Hepatocyte (in vitro differentiated cells): ENCODE data around the gene USP17L25. TPM values are rescaled to one million over a fixed set of nuclear protein-coding genes. Genes with fewer than 3 reads are reported as not detected.
"Not testable (repeated sequence)": the region's sequence is repeated elsewhere in the genome, so short reads cannot be mapped to it uniquely, and the experiment has no call there.

Source experiments
- DNase-seq: peaks from one replicate; pipeline ENCODE4 v3.0.0-alpha.2; 2016; ENCODE audit warnings: low spot score
- H2AFZ ChIP-seq: fragments of 200-600 bp; sonication (generic); 2 replicates; pipeline ENCODE4 v1.6.0; 2016; ENCODE audit warnings: antibody characterized with exemption, mild to moderate bottlenecking
- H3K27ac ChIP-seq: fragments of 200-600 bp; sonication (generic); 2 replicates; pipeline ENCODE4 v1.5.1; 2016; ENCODE audit warnings: mild to moderate bottlenecking
- H3K27me3 ChIP-seq: fragments of 200-600 bp; sonication (generic); 2 replicates; pipeline ENCODE4 v1.6.1; 2016
- H3K36me3 ChIP-seq: fragments of 200-600 bp; sonication (generic); replicated peaks from 2 replicates; pipeline ENCODE4 v1.5.1; 2016; ENCODE audit warnings: low read depth; ENCODE audit not compliant: insufficient read depth
- H3K4me1 ChIP-seq: fragments of 200-600 bp; sonication (generic); 2 replicates; pipeline ENCODE4 v1.5.1; 2016; ENCODE audit warnings: mild to moderate bottlenecking, moderate library complexity; ENCODE audit not compliant: insufficient read depth
- H3K4me2 ChIP-seq: fragments of 200-600 bp; sonication (generic); 2 replicates; pipeline ENCODE4 v1.6.0; 2016
- H3K4me3 ChIP-seq: fragments of 200-600 bp; sonication (generic); 2 replicates; pipeline ENCODE4 v1.5.1; 2016; ENCODE audit warnings: mild to moderate bottlenecking
- H3K79me2 ChIP-seq: fragments of 200-600 bp; sonication (generic); 2 replicates; pipeline ENCODE4 v1.6.0; 2017; ENCODE audit warnings: mild to moderate bottlenecking
- H3K9me2 ChIP-seq: fragments of 200-600 bp; sonication (generic); replicated peaks from 2 replicates; pipeline ENCODE4 v1.6.0; 2017; ENCODE audit warnings: mild to moderate bottlenecking; ENCODE audit not compliant: insufficient read depth
- H3K9me3 ChIP-seq: fragments of 200-600 bp; sonication (generic); 2 replicates; pipeline ENCODE4 v1.5.1; 2016; ENCODE audit warnings: low read depth, mild to moderate bottlenecking
- H4K20me1 ChIP-seq: fragments of 200-600 bp; sonication (generic); 2 replicates; pipeline ENCODE4 v1.6.0; 2016; ENCODE audit warnings: mild to moderate bottlenecking; ENCODE audit not compliant: insufficient read depth, poor library complexity, severe bottlenecking
- WGBS: methylation state at CpG from one replicate; pipeline ENCODE4 v1.1.6; 2016; ENCODE audit warnings: low lambda C conversion rate; ENCODE audit errors: missing lambda C conversion rate; 5-methylcytosine and 5-hydroxymethylcytosine counted together
- polyA plus RNA-seq: library from polyadenylated mRNA; unstranded; fragments of >200 nt; fragmentation: Nextera tagmentation; extraction: Ambion mirVana; gene quantifications from 2 replicates; pipeline ENCODE4 v1.2.1, GENCODE V29; 2016
- total RNA-seq: library from RNA; depleted of rRNA; stranded (reverse); fragments of >200 nt; gene quantifications from 2 replicates; pipeline ENCODE4 v1.2.3, GENCODE V29; 2014

The USP17L25 gene, protein sequence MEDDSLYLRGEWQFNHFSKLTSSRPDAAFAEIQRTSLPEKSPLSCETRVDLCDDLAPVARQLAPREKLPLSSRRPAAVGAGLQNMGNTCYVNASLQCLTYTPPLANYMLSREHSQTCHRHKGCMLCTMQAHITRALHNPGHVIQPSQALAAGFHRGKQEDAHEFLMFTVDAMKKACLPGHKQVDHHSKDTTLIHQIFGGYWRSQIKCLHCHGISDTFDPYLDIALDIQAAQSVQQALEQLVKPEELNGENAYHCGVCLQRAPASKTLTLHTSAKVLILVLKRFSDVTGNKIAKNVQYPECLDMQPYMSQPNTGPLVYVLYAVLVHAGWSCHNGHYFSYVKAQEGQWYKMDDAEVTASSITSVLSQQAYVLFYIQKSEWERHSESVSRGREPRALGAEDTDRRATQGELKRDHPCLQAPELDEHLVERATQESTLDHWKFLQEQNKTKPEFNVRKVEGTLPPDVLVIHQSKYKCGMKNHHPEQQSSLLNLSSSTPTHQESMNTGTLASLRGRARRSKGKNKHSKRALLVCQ
- total RNA-seq (not detected in 2 replicates), polyA plus RNA-seq (not detected in 2 replicates)

DNA sequence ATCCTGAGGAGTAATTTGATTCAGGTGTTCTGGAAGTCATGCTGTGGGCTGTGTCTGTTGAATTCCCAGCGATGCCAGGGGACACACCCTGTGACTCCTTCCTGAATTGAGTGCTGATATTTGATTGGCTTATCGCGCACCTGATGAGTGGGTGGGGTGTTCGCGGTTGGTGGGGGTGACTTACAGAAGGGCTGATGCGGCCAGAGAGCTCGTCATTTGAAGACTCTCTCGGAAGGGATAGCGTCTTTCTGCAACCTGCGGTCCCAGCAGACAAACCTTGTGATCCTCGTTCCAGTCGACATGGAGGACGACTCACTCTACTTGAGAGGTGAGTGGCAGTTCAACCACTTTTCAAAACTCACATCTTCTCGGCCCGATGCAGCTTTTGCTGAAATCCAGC, at the start of gene USP17L25:
USP17L25 (plus strand) TSS at position 301 of the 400 bp plus-strand sequence; CDS start at position 301, 0 bp downstream.
- no CpG with 5 or more reads among the region's 15 CpGs for WGBS

GRCh38 chr4:9324191-9324590, 5.5 kb upstream of the USP17L25 start:
- H3K9me2 ChIP-seq, H3K27ac ChIP-seq, H4K20me1 ChIP-seq, DNase-seq, H2AFZ ChIP-seq, H3K4me2 ChIP-seq, H3K79me2 ChIP-seq, H3K9me3 ChIP-seq, H3K4me3 ChIP-seq, H3K4me1 ChIP-seq, H3K27me3 ChIP-seq, H3K36me3 ChIP-seq: not testable (repeated sequence)
- 78% methylated on average over 4 of the region's 13 CpGs for WGBS

More for the DNA sequence above, at the start of gene USP17L25:
- not testable (repeated sequence) for H3K9me3 ChIP-seq, H3K27me3 ChIP-seq, H3K79me2 ChIP-seq, DNase-seq, H3K4me2 ChIP-seq, H2AFZ ChIP-seq, H3K4me1 ChIP-seq, H3K36me3 ChIP-seq, H4K20me1 ChIP-seq, H3K27ac ChIP-seq, H3K4me3 ChIP-seq, H3K9me2 ChIP-seq

- H3K27me3 ChIP-seq, H3K79me2 ChIP-seq, DNase-seq, H4K20me1 ChIP-seq, H3K4me1 ChIP-seq, H3K27ac ChIP-seq, H3K4me3 ChIP-seq, H3K9me2 ChIP-seq, H2AFZ ChIP-seq, H3K9me3 ChIP-seq, H3K4me2 ChIP-seq, H3K36me3 ChIP-seq: not testable (repeated sequence)
- no CpG with 5 or more reads among the region's 15 CpGs for WGBS
Observed at GRCh38 chr4:9324865-9325264, 4.8 kb upstream of the USP17L25 start, which contains the start of gene USP17L24. USP17L24 (plus strand) TSS chr4:9325165; CDS start chr4:9325165, 0 bp downstream.

GRCh38 chr4:9334358-9334757, 4.6 kb downstream of the USP17L25 start, which contains the start of gene USP17L26:
USP17L26 (plus strand) TSS chr4:9334658; CDS start chr4:9334658, 0 bp downstream.
- H3K27ac ChIP-seq, H3K79me2 ChIP-seq, H3K4me2 ChIP-seq, H3K27me3 ChIP-seq, DNase-seq, H3K4me3 ChIP-seq, H4K20me1 ChIP-seq, H3K9me3 ChIP-seq, H3K36me3 ChIP-seq, H3K9me2 ChIP-seq, H3K4me1 ChIP-seq, H2AFZ ChIP-seq: not testable (repeated sequence)
- no CpG with 5 or more reads among the region's 15 CpGs for WGBS

GRCh38 chr4:9339103-9339502, 9.4 kb downstream of the USP17L25 start, which contains the start of gene USP17L5:
USP17L5 (plus strand) TSS chr4:9339403; CDS start chr4:9339403, 0 bp downstream.
- H3K9me3 ChIP-seq, H4K20me1 ChIP-seq, H3K36me3 ChIP-seq, H2AFZ ChIP-seq, H3K27me3 ChIP-seq, H3K4me1 ChIP-seq, H3K4me3 ChIP-seq, H3K4me2 ChIP-seq, DNase-seq, H3K79me2 ChIP-seq, H3K9me2 ChIP-seq, H3K27ac ChIP-seq: not testable (repeated sequence)
- WGBS, result no CpG with 5 or more reads among the region's 15 CpGs

GRCh38 chr4:9343848-9344247, 14.1 kb downstream of the USP17L25 start, which contains the start of gene USP17L27:
USP17L27 (plus strand) TSS chr4:9344148; CDS start chr4:9344148, 0 bp downstream.
- no CpG with 5 or more reads among the region's 15 CpGs for WGBS
- not testable (repeated sequence) for H4K20me1 ChIP-seq

DNA sequence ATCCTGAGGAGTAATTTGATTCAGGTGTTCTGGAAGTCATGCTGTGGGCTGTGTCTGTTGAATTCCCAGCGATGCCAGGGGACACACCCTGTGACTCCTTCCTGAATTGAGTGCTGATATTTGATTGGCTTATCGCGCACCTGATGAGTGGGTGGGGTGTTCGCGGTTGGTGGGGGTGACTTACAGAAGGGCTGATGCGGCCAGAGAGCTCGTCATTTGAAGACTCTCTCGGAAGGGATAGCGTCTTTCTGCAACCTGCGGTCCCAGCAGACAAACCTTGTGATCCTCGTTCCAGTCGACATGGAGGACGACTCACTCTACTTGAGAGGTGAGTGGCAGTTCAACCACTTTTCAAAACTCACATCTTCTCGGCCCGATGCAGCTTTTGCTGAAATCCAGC, 18.9 kb downstream of the USP17L25 start, which contains the start of gene USP17L28:
USP17L28 (plus strand) TSS at position 301 of the 400 bp plus-strand sequence; CDS start at position 301, 0 bp downstream.
- not testable (repeated sequence) for H2AFZ ChIP-seq, H3K79me2 ChIP-seq, H3K27me3 ChIP-seq, DNase-seq, H3K9me3 ChIP-seq, H3K36me3 ChIP-seq, H4K20me1 ChIP-seq, H3K9me2 ChIP-seq, H3K4me3 ChIP-seq, H3K4me2 ChIP-seq, H3K4me1 ChIP-seq, H3K27ac ChIP-seq
- WGBS, result no CpG with 5 or more reads among the region's 15 CpGs

More at GRCh38 chr4:9343848-9344247, 14.1 kb downstream of the USP17L25 start, which contains the start of gene USP17L27:
- H3K9me3 ChIP-seq, H3K27me3 ChIP-seq, H3K9me2 ChIP-seq, DNase-seq, H3K27ac ChIP-seq, H3K36me3 ChIP-seq, H3K4me1 ChIP-seq, H3K4me2 ChIP-seq, H3K4me3 ChIP-seq, H3K79me2 ChIP-seq, H2AFZ ChIP-seq: not testable (repeated sequence)

DNA sequence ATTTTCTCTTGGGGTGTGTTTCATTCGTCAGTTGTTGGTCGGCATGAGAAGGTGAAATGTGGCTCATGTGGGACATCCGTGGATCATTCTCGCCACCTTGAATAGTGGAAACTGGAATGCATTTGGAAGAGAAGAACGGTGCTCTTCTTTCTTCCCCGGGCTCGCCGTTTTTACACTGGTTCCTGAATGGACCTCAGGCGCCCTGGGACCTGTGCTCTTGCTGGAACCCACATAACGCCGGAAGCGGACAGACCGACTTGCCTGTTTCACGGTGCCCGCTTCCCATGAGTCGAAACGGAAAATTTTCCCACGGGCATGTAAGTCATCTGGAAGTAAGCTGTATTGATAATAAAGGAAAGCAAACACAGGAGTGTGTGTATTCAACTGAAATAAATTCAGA, 21.2 kb downstream of the USP17L25 start:
- not testable (repeated sequence) for H3K9me3 ChIP-seq, H2AFZ ChIP-seq, H4K20me1 ChIP-seq, H3K9me2 ChIP-seq, H3K27ac ChIP-seq, H3K27me3 ChIP-seq, H3K4me3 ChIP-seq, H3K4me2 ChIP-seq, H3K79me2 ChIP-seq, DNase-seq, H3K36me3 ChIP-seq, H3K4me1 ChIP-seq
- WGBS, result no CpG with 5 or more reads among the region's 18 CpGs
